Thoracic aorta (tissue), 2 donors: ENCODE data around the gene PCNT. TPM values are rescaled to one million over a fixed set of nuclear protein-coding genes. Genes with fewer than 3 reads are reported as not detected.

Experiments used
- ATAC-seq: fragments of 150-250 bp; one replicate; pipeline ENCODE4 v1.8.0; 2017; ENCODE audit warnings: low read depth; ENCODE audit not compliant: insufficient number of reproducible peaks, low FRiP score
- DNase-seq: peaks from one replicate; pipeline ENCODE4 v3.0.0-alpha.2; 2020; ENCODE audit warnings: low spot score
- H3K27ac ChIP-seq, 2 donors: fragments of 200-600 bp; sonication (generic); 1 replicate in 1 of 2; 2 replicates in 1 of 2; pipeline ENCODE4 v1.5.1; 2016; ENCODE audit warnings: mild to moderate bottlenecking in 2 of 2, moderate library complexity in 2 of 2
- H3K27me3 ChIP-seq: fragments of 200-600 bp; sonication (generic); replicated peaks from 2 replicates; pipeline ENCODE4 v1.6.0; 2016; ENCODE audit warnings: mild to moderate bottlenecking; ENCODE audit not compliant: insufficient read depth
- H3K36me3 ChIP-seq: fragments of 200-600 bp; sonication (generic); one replicate; pipeline ENCODE4 v1.5.1; 2016
- H3K4me1 ChIP-seq, 2 donors: fragments of 200-600 bp; sonication (generic); 1 replicate in 1 of 2; 2 replicates in 1 of 2; pipeline versions ENCODE4 v1.5.1 to v1.6.0; 2016; ENCODE audit warnings: low read depth in 2 of 2, mild to moderate bottlenecking in 1 of 2; ENCODE audit not compliant: control insufficient read depth in 1 of 2
- H3K4me3 ChIP-seq: fragments of 200-600 bp; sonication (generic); 2 replicates; pipeline ENCODE4 v1.5.1; 2016; ENCODE audit warnings: mild to moderate bottlenecking
- H3K9me3 ChIP-seq: fragments of 200-600 bp; sonication (generic); 2 replicates; pipeline ENCODE4 v1.5.1; 2016
- total RNA-seq, 2 donors: library from RNA; depleted of rRNA; stranded (reverse); fragments of >200 nt; gene quantifications; one replicate each; pipeline versions ENCODE4 v1.1.0 to v1.2.3, GENCODE V29; 2016
- TF ChIP-seq, protein P1 (sequence below): fragments of 200-600 bp; sonication (generic); IDR thresholded peaks from one replicate; pipeline ENCODE4 v1.5.1; 2019; ENCODE audit warnings: antibody characterized with exemption

The PCNT gene
- total RNA-seq, 2 donors from 2014 or later = 46.8 to 51.4 TPM

DNA sequence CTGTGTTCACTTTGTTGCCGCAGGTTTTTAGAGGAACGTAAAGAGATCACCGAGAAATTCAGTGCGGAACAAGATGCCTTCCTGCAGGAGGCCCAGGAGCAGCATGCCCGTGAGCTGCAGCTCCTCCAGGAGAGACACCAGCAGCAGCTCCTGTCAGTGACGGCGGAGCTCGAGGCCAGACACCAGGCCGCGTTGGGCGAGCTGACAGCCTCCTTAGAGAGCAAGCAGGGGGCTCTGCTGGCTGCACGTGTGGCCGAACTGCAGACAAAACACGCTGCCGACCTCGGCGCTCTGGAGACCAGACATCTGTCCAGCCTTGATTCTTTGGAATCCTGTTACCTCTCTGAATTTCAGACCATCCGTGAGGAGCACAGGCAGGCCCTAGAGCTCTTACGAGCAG, 42.6 kb downstream of the PCNT start:
- no peaks in the 10 kb centered on the region for H3K27me3 ChIP-seq
- H3K9me3 ChIP-seq = no peaks in the 10 kb centered on the region
- no peaks in the 10 kb centered on the region for H3K4me1 ChIP-seq
- DNase-seq (no peak), ATAC-seq (no peak)
- TF ChIP-seq, protein P1, sequence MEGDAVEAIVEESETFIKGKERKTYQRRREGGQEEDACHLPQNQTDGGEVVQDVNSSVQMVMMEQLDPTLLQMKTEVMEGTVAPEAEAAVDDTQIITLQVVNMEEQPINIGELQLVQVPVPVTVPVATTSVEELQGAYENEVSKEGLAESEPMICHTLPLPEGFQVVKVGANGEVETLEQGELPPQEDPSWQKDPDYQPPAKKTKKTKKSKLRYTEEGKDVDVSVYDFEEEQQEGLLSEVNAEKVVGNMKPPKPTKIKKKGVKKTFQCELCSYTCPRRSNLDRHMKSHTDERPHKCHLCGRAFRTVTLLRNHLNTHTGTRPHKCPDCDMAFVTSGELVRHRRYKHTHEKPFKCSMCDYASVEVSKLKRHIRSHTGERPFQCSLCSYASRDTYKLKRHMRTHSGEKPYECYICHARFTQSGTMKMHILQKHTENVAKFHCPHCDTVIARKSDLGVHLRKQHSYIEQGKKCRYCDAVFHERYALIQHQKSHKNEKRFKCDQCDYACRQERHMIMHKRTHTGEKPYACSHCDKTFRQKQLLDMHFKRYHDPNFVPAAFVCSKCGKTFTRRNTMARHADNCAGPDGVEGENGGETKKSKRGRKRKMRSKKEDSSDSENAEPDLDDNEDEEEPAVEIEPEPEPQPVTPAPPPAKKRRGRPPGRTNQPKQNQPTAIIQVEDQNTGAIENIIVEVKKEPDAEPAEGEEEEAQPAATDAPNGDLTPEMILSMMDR = no peak
- H3K27ac ChIP-seq = no peak overlapping the region
- H3K36me3 ChIP-seq = peaks cover 44% of the 10 kb centered on the region
- H3K4me3 ChIP-seq = no peak overlapping the region

DNA sequence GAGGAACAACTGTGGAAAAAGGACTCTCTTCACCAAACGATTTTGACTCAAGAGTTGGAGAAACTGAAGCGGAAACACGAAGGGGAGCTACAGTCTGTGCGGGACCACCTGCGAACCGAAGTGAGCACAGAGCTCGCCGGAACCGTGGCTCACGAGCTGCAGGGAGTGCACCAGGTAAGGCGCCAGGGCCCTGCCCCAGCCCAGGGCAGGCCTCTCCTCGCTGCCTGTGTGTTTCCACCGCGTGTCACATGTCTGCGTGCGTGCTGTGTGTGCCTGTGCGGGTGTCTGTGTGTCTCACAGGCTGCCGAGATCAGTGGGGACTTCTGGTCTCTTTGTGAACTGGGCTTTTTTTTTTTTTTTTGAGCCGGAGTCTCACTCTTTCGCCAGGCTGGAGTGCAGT, 43.0 kb downstream of the PCNT start:
- TF ChIP-seq, protein P1 = no peak
- H3K27me3 ChIP-seq = no peaks in the 10 kb centered on the region

GRCh38 chr21:46368533-46369285, 44.8 kb downstream of the PCNT start:
- TF ChIP-seq, protein P1 = no peak
- no peak overlapping the region for H3K27ac ChIP-seq
- H3K36me3 ChIP-seq = peaks cover 39% of the 10 kb centered on the region
- no peaks in the 10 kb centered on the region for H3K9me3 ChIP-seq
- no peak overlapping the region for H3K4me3 ChIP-seq
- DNase-seq = no peak
- ATAC-seq = no peak
- no peaks in the 10 kb centered on the region for H3K4me1 ChIP-seq
- H3K27me3 ChIP-seq = no peaks in the 10 kb centered on the region

More for the DNA sequence above, 43.0 kb downstream of the PCNT start:
- no peaks in the 10 kb centered on the region for H3K9me3 ChIP-seq
- H3K4me1 ChIP-seq = no peaks in the 10 kb centered on the region
- no peak overlapping the region for H3K27ac ChIP-seq
- H3K4me3 ChIP-seq = no peak overlapping the region
- ATAC-seq (no peak), DNase-seq (no peak)
- H3K36me3 ChIP-seq = peaks cover 45% of the 10 kb centered on the region

DNA sequence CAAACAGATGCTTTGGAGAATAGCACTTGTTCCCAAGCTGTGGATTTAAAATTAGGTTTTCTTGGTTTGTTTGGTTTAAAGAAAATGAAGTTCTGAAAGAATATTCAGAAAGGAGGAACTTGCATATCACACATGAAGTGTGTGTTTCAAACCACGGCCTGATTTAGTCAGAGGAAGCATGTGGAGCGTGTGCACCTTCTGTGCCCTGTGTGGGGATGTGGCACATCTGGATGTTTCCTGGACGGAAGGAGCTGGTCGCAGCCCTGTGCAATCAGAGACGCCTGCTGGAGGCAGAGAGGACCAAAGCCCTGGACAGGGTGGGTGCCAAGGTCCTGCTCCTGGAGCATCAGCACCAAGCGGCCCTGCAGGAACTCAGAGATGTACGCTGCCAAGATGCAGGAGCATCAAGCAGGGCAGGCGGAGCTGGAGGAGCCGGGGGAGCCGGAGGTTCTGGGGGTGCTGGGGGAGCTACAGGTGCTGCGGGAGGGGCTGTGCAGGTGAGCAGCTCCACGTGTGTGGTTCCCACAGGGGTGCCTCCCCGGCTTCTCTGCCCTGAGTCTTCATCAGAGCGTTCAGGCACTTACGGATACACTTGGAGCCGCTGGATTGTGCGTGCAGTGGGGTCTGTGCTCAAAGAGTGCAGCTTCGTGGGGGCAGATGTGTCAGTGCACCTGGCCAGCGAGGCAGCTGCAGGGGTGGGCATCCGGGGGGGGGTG, 45.7 kb downstream of the PCNT start:
- Histone ChIP-seq H3K36me3 (peaks cover 35% of the 10 kb centered on the region), H3K4me1 (no peaks in the 10 kb centered on the region), H3K27me3 (no peaks in the 10 kb centered on the region), H3K27ac (no peak overlapping the region), H3K4me3 (no peak overlapping the region), H3K9me3 (no peaks in the 10 kb centered on the region)
- ATAC-seq = no peak
- TF ChIP-seq, protein P1 = no peak
- no peak for DNase-seq

DNA sequence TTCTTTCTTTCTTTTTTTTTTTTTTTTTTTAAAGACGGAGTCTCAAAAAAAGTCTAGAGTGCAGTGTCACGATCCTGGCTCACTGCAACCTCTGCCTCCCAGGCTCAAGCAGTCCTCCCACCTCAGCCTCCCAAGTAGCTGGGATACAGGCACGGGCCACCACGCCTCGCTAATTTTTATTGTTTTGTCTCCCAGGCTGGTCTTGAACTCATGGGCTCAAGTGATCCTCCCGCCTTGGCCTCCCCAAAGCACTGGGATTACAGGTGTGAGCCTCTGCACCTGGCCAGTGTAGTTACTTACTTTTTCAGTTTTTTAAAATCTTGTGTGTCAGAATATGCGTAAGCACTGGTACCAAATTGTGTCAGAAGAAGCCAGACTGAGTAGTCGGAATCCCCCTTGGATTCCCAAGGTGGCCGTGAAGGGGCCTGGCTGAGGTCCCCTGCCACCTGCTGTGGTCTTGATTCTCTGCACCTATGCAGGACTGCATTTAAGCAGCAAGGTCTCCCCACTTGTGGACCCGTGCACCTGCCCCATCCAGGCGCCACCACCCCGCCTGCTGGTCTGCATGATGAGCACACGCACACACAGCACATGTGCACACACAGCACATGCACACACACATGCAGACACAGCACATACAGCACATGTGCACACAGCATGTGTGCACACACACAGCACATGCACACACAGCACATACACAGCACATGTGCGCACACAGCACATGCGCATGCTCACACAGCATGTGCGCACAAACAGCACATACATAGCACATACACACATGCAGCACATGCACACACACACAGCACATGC, 47.5 kb downstream of the PCNT start:
- H3K27ac ChIP-seq = no peak overlapping the region
- no peak overlapping the region for H3K4me3 ChIP-seq
- no peaks in the 10 kb centered on the region for H3K27me3 ChIP-seq
- H3K36me3 ChIP-seq = peaks cover 23% of the 10 kb centered on the region
- DNase-seq (no peak), ATAC-seq (no peak)
- no peaks in the 10 kb centered on the region for H3K9me3 ChIP-seq
- TF ChIP-seq, protein P1 = no peak
- no peaks in the 10 kb centered on the region for H3K4me1 ChIP-seq
